ENCODE measurements around the gene G2E3.

GRCh38 chr14:30655124-30655523 is 96.2 kb downstream of the G2E3 start:
- TF ChIP-seq POLR2AphosphoS5 (IDR thresholded peaks at IDR 0.05; ENCODE audit: borderline replicate concordance, low read depth, low read length) (no peak), EZH2 (IDR thresholded peaks at IDR 0.05) (no peak), FOXP2 (optimal IDR thresholded peaks at IDR 0.05; ENCODE audit: control extremely low read depth, extremely low read length, insufficient read depth) (no peak)

Data from SK-N-MC (cell line).